HFFc6 (cell line): ENCODE results near the gene OTUB2. TPM values are rescaled to one million over a fixed set of nuclear protein-coding genes. Genes with fewer than 3 reads are reported as not detected.

Experiments
- DNase-seq: peaks from one replicate; pipeline ENCODE4 v3.0.0-alpha.2; 2018
- H3K27ac Mint-ChIP-seq: 2 replicates; pipeline ENCODE4 v1.8.0; 2020; ENCODE audit warnings: mild to moderate bottlenecking, mixed read lengths
- H3K27me3 Mint-ChIP-seq: 2 replicates; pipeline ENCODE4 v1.8.0; 2021; ENCODE audit warnings: mild to moderate bottlenecking, moderate library complexity, mixed read lengths; ENCODE audit not compliant: insufficient read depth
- H3K36me3 Mint-ChIP-seq: 2 replicates; pipeline ENCODE4 v1.8.0; 2021; ENCODE audit warnings: low read depth, mixed read lengths
- H3K4me1 Mint-ChIP-seq: 2 replicates; pipeline ENCODE4 v1.8.0; 2020; ENCODE audit warnings: low read depth, mixed read lengths
- H3K4me3 Mint-ChIP-seq: 2 replicates; pipeline ENCODE4 v1.8.0; 2020; ENCODE audit warnings: mild to moderate bottlenecking, moderate library complexity, mixed read lengths
- H3K9me3 Mint-ChIP-seq: 2 replicates; pipeline ENCODE4 v1.8.0; 2020; ENCODE audit warnings: mild to moderate bottlenecking, mixed read lengths
- CTCF ChIP-seq: fragments of 200-600 bp; sonication (generic); IDR thresholded peaks from 2 replicates; pipeline ENCODE4 v1.5.0; 2021; ENCODE audit warnings: antibody characterized with exemption, mild to moderate bottlenecking
- total RNA-seq, 6 experiments: library from RNA; stranded (reverse); fragmentation: NEBNext Ultra II Directional; extraction: Animal tissue kit (Norgen Biotek cat#: 25700); gene quantifications; 2 replicates in 1 of 6; 3 replicates in 5 of 6; pipeline ENCODE4 v1.2.3, GENCODE V29; 2021

Gene OTUB2
- total RNA-seq, 6 experiments from 2014 or later = 0.77 to 1.8 (median 1.2) TPM

- H3K27ac Mint-ChIP-seq = no peak overlapping the region
- no peaks in the 10 kb centered on the region for H3K36me3 Mint-ChIP-seq
- no peaks in the 10 kb centered on the region for H3K9me3 Mint-ChIP-seq
- peaks cover 20% of the 10 kb centered on the region for H3K4me1 Mint-ChIP-seq
- DNase-seq = no peak
- peaks cover 12% of the 10 kb centered on the region for H3K27me3 Mint-ChIP-seq
- no peak overlapping the region for H3K4me3 Mint-ChIP-seq
- no peak for TF ChIP-seq CTCF
Measured at GRCh38 chr14:93991649-93992048, 34.5 kb upstream of the OTUB2 start.

- H3K4me1 Mint-ChIP-seq = peaks cover 15% of the 10 kb centered on the region
- no peak for TF ChIP-seq CTCF
- H3K27me3 Mint-ChIP-seq = peaks cover 12% of the 10 kb centered on the region
- H3K9me3 Mint-ChIP-seq = no peaks in the 10 kb centered on the region
- no peaks in the 10 kb centered on the region for H3K36me3 Mint-ChIP-seq
- DNase-seq = no peak
- H3K4me3 Mint-ChIP-seq = no peak overlapping the region
- H3K27ac Mint-ChIP-seq = no peak overlapping the region
Measured at GRCh38 chr14:93993382-93993781, 32.8 kb upstream of the OTUB2 start.

GRCh38 chr14:93994919-93995682 lies 31.0 kb upstream of the OTUB2 start:
- Mint-ChIP-seq H3K4me3 (no peak overlapping the region), H3K9me3 (no peaks in the 10 kb centered on the region), H3K4me1 (peaks cover 15% of the 10 kb centered on the region), H3K27ac (peak overlapping the region; percentile 69; the same call in 1 of the 2 replicates), H3K27me3 (peaks cover 12% of the 10 kb centered on the region), H3K36me3 (no peaks in the 10 kb centered on the region)
- no peak for TF ChIP-seq CTCF
- DNase-seq = peak; percentile 71

GRCh38 chr14:93996130-93996695 lies 29.9 kb upstream of the OTUB2 start:
- peaks cover 13% of the 10 kb centered on the region for H3K27me3 Mint-ChIP-seq
- H3K36me3 Mint-ChIP-seq = no peaks in the 10 kb centered on the region
- H3K4me3 Mint-ChIP-seq = no peak overlapping the region; the same call in 1 of the 2 replicates
- H3K27ac Mint-ChIP-seq = no peak overlapping the region
- no peaks in the 10 kb centered on the region for H3K9me3 Mint-ChIP-seq
- peaks cover 15% of the 10 kb centered on the region for H3K4me1 Mint-ChIP-seq
- TF ChIP-seq CTCF = no peak
- no peak for DNase-seq

GRCh38 chr14:93997082-93997481 lies 29.1 kb upstream of the OTUB2 start, which contains the start of gene CCDC197:
TSS of gene CCDC197 (plus strand) at chr14:93997301. CDS start at chr14:93998132, 831 bp downstream.
- no peak within 1 kb of the TSS for H3K27ac Mint-ChIP-seq
- no peaks in the 10 kb centered on the region for H3K9me3 Mint-ChIP-seq
- DNase-seq = no peak
- no peak within 1 kb of the TSS for H3K4me3 Mint-ChIP-seq
- H3K27me3 Mint-ChIP-seq = peaks cover 15% of the 10 kb centered on the region
- TF ChIP-seq CTCF = no peak
- H3K4me1 Mint-ChIP-seq = peaks cover 20% of the 10 kb centered on the region
- no peaks in the 10 kb centered on the region for H3K36me3 Mint-ChIP-seq
